PC-9 (cell line): ENCODE measurements around the gene BCAS3. TPM values are rescaled to one million over a fixed set of nuclear protein-coding genes. Genes with fewer than 3 reads are reported as not detected.

Source experiments
- BruUV-seq: library from RNA; stranded (reverse); fragments of 400-500 nt; replicated peaks from 2 replicates; lab custom pipeline; 2021; lab: Mats Ljungman, UMichigan
- CTCF ChIA-PET: fragments of 300-600 bp; sonication (Branson Sonifier 250); formaldehyde crosslinking; loops from one replicate; lab custom pipeline; 2022; ENCODE audit warnings: antibody characterized with exemption; lab: Charles Lee
- POLR2A ChIA-PET: fragments of 300-600 bp; sonication (Branson Sonifier 250); formaldehyde crosslinking; loops from one replicate; lab custom pipeline; 2022; ENCODE audit warnings: antibody characterized with exemption; ENCODE audit not compliant: unreplicated experiment; lab: Charles Lee
- DNase-seq, 2 experiments: peaks; one replicate each; pipeline versions ENCODE4 v3.0.0 to v3.0.0-alpha.2; 2015 to 2022; ENCODE audit warnings: mixed read lengths in 1 of 2
- H2AFZ ChIP-seq: fragments of 200-600 bp; sonication (generic); 2 replicates; pipeline ENCODE4 v1.8.1; 2017; ENCODE audit warnings: antibody characterized with exemption
- H3F3A ChIP-seq: fragments of 200-600 bp; sonication (generic); 2 replicates; pipeline ENCODE4 v1.8.1; 2017; ENCODE audit warnings: antibody characterized with exemption, mild to moderate bottlenecking, low read depth; ENCODE audit not compliant: insufficient read depth
- H3K27ac ChIP-seq: fragments of 200-600 bp; sonication (generic); 2 replicates; pipeline ENCODE4 v1.6.1; 2016; ENCODE audit warnings: mixed run types
- H3K27me3 ChIP-seq: fragments of 200-600 bp; sonication (generic); 2 replicates; pipeline ENCODE4 v1.6.1; 2016; ENCODE audit warnings: low read depth, mixed run types; ENCODE audit not compliant: insufficient read depth
- H3K36me3 ChIP-seq: fragments of 200-600 bp; sonication (generic); 2 replicates; pipeline ENCODE4 v1.6.1; 2016; ENCODE audit warnings: low read depth, mixed run types
- H3K4me1 ChIP-seq: fragments of 200-600 bp; sonication (generic); replicated peaks from 2 replicates; pipeline ENCODE4 v1.6.1; 2016; ENCODE audit warnings: mixed run types; ENCODE audit not compliant: insufficient read depth
- H3K4me2 ChIP-seq: fragments of 200-600 bp; sonication (generic); 2 replicates; pipeline ENCODE4 v1.6.1; 2017; ENCODE audit warnings: mixed run types
- H3K4me3 ChIP-seq: fragments of 200-600 bp; sonication (generic); 2 replicates; pipeline ENCODE4 v1.6.1; 2016; ENCODE audit warnings: mixed run types
- H3K79me2 ChIP-seq: fragments of 200-600 bp; sonication (generic); 2 replicates; pipeline ENCODE4 v1.6.1; 2017; ENCODE audit warnings: low read depth, mixed run types
- H3K9me2 ChIP-seq: fragments of 200-600 bp; sonication (generic); 2 replicates; pipeline ENCODE4 v1.8.1; 2017; ENCODE audit warnings: mild to moderate bottlenecking; ENCODE audit not compliant: insufficient read depth
- H3K9me3 ChIP-seq: fragments of 200-600 bp; sonication (generic); 2 replicates; pipeline ENCODE4 v1.8.1; 2016; ENCODE audit warnings: low read depth; ENCODE audit not compliant: insufficient read depth
- H4K20me1 ChIP-seq: fragments of 200-600 bp; sonication (generic); 2 replicates; pipeline ENCODE4 v1.8.1; 2017; ENCODE audit not compliant: insufficient read depth
- EZH2 ChIP-seq: fragments of 200-600 bp; sonication (generic); IDR thresholded peaks from 2 replicates; pipeline ENCODE4 v1.8.0; 2017; ENCODE audit warnings: antibody characterized with exemption, low read depth
- intact Hi-C: fragments of 100-400 bp; cut with micrococcal nuclease; formaldehyde crosslinking; loops from one replicate; pipeline ENCODE4 v1.10.0; 2022; ENCODE audit not compliant: unreplicated experiment
- total RNA-seq: library from RNA; stranded (reverse); gene quantifications from 2 replicates; pipeline ENCODE4 v1.2.3, GENCODE V29; 2021
- TF ChIP-seq, protein P1 (sequence below): fragments of 200-600 bp; sonication (generic); conservative IDR thresholded peaks from 2 replicates; pipeline ENCODE4 v1.6.1; 2017; ENCODE audit warnings: mixed run types, antibody characterized with exemption, mild to moderate bottlenecking, moderate library complexity

Gene BCAS3
- total RNA-seq, 1 experiment from 2014 or later, result 26.0 TPM

GRCh38 chr17:61299517-61300513 lies 622.2 kb downstream of the BCAS3 start:
- CTCF ChIA-PET, result interaction anchor here (0.6 kb wide), 1 partner anchor 54 kb away, joined by 10 read pairs; no protein-coding TSS in a partner anchor
- BruUV-seq, result no TSS peak

DNA sequence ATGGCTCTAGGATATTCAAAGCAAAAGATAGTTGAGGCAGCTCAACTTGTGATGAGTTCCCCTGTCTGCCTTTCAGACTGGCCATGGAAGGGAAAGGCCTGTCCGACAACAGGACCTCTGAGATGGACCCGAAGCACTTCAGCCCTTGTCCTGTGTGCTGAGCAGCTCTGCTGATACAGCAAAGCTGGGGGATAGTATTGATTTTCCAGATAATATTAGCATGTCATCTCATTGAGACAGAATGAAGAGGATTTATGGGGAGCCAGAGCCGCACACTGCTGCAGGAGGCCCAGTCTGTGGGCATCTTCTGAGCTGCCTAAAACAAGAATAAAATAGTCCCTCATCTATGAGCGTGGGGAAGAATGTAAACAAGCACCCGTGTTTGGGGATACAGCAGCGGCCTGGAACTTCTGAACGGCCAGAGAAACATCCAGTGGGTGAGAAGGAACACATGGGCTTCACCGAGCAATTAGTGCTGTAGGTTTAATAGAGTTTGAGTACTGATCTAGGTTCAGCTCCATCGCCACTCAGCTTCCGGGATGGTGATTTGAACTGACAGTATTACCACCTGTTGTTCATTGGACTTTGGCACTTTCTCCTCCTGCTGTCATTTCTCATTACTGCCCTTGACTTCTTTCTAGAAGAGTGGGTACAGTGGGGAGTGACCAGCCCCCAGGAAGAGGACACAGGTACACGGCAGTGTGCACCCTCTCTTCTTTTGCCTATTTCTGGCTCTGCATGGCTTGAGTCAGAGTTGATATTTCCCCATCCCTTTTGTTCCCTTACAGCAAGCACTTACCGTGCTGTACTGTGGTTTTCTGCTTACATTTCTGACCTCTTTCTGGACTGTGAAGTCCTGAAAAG lies 625.5 kb downstream of the BCAS3 start:
- Histone ChIP-seq H3K9me3 (no peaks in the 10 kb centered on the region), H3K27ac (no peak overlapping the region), H3K4me3 (no peak overlapping the region), H3K4me2 (no peak overlapping the region), H2AFZ (no peak overlapping the region), H4K20me1 (no peaks in the 10 kb centered on the region), H3K4me1 (no peaks in the 10 kb centered on the region), H3K9me2 (no peaks in the 10 kb centered on the region), H3K36me3 (no peaks in the 10 kb centered on the region), H3K79me2 (no peaks in the 10 kb centered on the region), H3K27me3 (no peaks in the 10 kb centered on the region), H3F3A (no peaks in the 10 kb centered on the region)
- TF ChIP-seq, protein P1, sequence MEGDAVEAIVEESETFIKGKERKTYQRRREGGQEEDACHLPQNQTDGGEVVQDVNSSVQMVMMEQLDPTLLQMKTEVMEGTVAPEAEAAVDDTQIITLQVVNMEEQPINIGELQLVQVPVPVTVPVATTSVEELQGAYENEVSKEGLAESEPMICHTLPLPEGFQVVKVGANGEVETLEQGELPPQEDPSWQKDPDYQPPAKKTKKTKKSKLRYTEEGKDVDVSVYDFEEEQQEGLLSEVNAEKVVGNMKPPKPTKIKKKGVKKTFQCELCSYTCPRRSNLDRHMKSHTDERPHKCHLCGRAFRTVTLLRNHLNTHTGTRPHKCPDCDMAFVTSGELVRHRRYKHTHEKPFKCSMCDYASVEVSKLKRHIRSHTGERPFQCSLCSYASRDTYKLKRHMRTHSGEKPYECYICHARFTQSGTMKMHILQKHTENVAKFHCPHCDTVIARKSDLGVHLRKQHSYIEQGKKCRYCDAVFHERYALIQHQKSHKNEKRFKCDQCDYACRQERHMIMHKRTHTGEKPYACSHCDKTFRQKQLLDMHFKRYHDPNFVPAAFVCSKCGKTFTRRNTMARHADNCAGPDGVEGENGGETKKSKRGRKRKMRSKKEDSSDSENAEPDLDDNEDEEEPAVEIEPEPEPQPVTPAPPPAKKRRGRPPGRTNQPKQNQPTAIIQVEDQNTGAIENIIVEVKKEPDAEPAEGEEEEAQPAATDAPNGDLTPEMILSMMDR, result no peak
- TF ChIP-seq EZH2, result no peak
- no TSS peak for BruUV-seq
- intact Hi-C loops, result no loop called here
- no peak for DNase-seq
- ChIA-PET CTCF (no interaction called here), POLR2A (no interaction called here)

More at GRCh38 chr17:61299517-61300513, 622.2 kb downstream of the BCAS3 start:
- Histone ChIP-seq H3K4me1 (no peaks in the 10 kb centered on the region), H3K36me3 (no peaks in the 10 kb centered on the region), H3F3A (no peaks in the 10 kb centered on the region), H3K4me2 (no peak overlapping the region), H4K20me1 (no peaks in the 10 kb centered on the region), H2AFZ (no peak overlapping the region), H3K9me2 (no peaks in the 10 kb centered on the region), H3K4me3 (no peak overlapping the region), H3K27ac (no peak overlapping the region), H3K79me2 (no peaks in the 10 kb centered on the region), H3K27me3 (no peaks in the 10 kb centered on the region), H3K9me3 (no peaks in the 10 kb centered on the region)
- intact Hi-C loops, result no loop called here
- no peak for DNase-seq
- TF ChIP-seq, protein P1, result no peak
- TF ChIP-seq EZH2, result no peak
- POLR2A ChIA-PET, result interaction anchor here (0.6 to 0.7 kb wide), 2 partner anchors 67 to 235 kb away, joined by 3 to 4 read pairs; no protein-coding TSS in a partner anchor

- Histone ChIP-seq H3K9me3 (no peaks in the 10 kb centered on the region), H3K4me1 (no peaks in the 10 kb centered on the region), H3K27ac (no peak overlapping the region), H3K4me3 (no peak overlapping the region), H3K36me3 (no peaks in the 10 kb centered on the region), H3F3A (no peaks in the 10 kb centered on the region), H4K20me1 (no peaks in the 10 kb centered on the region), H3K27me3 (no peaks in the 10 kb centered on the region), H3K79me2 (no peaks in the 10 kb centered on the region), H2AFZ (no peak overlapping the region), H3K9me2 (no peaks in the 10 kb centered on the region), H3K4me2 (no peak overlapping the region)
- POLR2A ChIA-PET, result no interaction called here
- intact Hi-C loops, result no loop called here
- DNase-seq, result no peak
- CTCF ChIA-PET, result no interaction called here
- TF ChIP-seq, protein P1, result no peak
- no peak for TF ChIP-seq EZH2
- no TSS peak for BruUV-seq
Observed at GRCh38 chr17:61303817-61304096, 626.1 kb downstream of the BCAS3 start.
